ENCODE data around the gene SEMA4C.

Gene SEMA4C

GRCh38 chr2:96875498-96876268, 5.8 kb upstream of the SEMA4C start:
- TF ChIP-seq REST (IDR thresholded peaks at IDR 0.05; ENCODE audit: insufficient read depth in 1 of 2, low read depth in 2 of 2, low read length in 2 of 2): no peak
- TF ChIP-seq FOXP2 (optimal IDR thresholded peaks at IDR 0.05; ENCODE audit: borderline replicate concordance, extremely low read depth, extremely low read length, insufficient read depth): no peak
- no peak for TF ChIP-seq POLR2AphosphoS5 (IDR thresholded peaks at IDR 0.05; ENCODE audit: low read depth, low read length)
- no peak for TF ChIP-seq SIN3A (IDR thresholded peaks at IDR 0.05; ENCODE audit: borderline replicate concordance, insufficient read depth, low read length)
- TF ChIP-seq TAF1 (IDR thresholded peaks at IDR 0.05; ENCODE audit: borderline replicate concordance, insufficient read depth, low read length): no peak

GRCh38 chr2:96874198-96874831, 4.4 kb upstream of the SEMA4C start:
- TF ChIP-seq POLR2AphosphoS5 (IDR thresholded peaks at IDR 0.05; ENCODE audit: low read depth, low read length): no peak
- no peak for TF ChIP-seq TAF1 (IDR thresholded peaks at IDR 0.05; ENCODE audit: borderline replicate concordance, insufficient read depth, low read length)
- no peak for TF ChIP-seq REST (IDR thresholded peaks at IDR 0.05; ENCODE audit: insufficient read depth in 1 of 2, low read depth in 2 of 2, low read length in 2 of 2)
- TF ChIP-seq FOXP2 (optimal IDR thresholded peaks at IDR 0.05; ENCODE audit: borderline replicate concordance, extremely low read depth, extremely low read length, insufficient read depth): no peak
- TF ChIP-seq SIN3A (IDR thresholded peaks at IDR 0.05; ENCODE audit: borderline replicate concordance, insufficient read depth, low read length): no peak

- TF ChIP-seq SIN3A (IDR thresholded peaks at IDR 0.05; ENCODE audit: borderline replicate concordance, insufficient read depth, low read length): no peak
- TF ChIP-seq POLR2AphosphoS5 (IDR thresholded peaks at IDR 0.05; ENCODE audit: low read depth, low read length): no peak
- no peak for TF ChIP-seq TAF1 (IDR thresholded peaks at IDR 0.05; ENCODE audit: borderline replicate concordance, insufficient read depth, low read length)
- TF ChIP-seq FOXP2 (optimal IDR thresholded peaks at IDR 0.05; ENCODE audit: borderline replicate concordance, extremely low read depth, extremely low read length, insufficient read depth): no peak
- no peak for TF ChIP-seq REST (IDR thresholded peaks at IDR 0.05; ENCODE audit: insufficient read depth in 1 of 2, low read depth in 2 of 2, low read length in 2 of 2)
Observed at GRCh38 chr2:96873651-96874096, 3.8 kb upstream of the SEMA4C start.

GRCh38 chr2:96872591-96873349, 2.9 kb upstream of the SEMA4C start:
- TF ChIP-seq FOXP2 (optimal IDR thresholded peaks at IDR 0.05; ENCODE audit: borderline replicate concordance, extremely low read depth, extremely low read length, insufficient read depth) (no peak), POLR2AphosphoS5 (IDR thresholded peaks at IDR 0.05; ENCODE audit: low read depth, low read length) (no peak), TAF1 (IDR thresholded peaks at IDR 0.05; ENCODE audit: borderline replicate concordance, insufficient read depth, low read length) (no peak), SIN3A (IDR thresholded peaks at IDR 0.05; ENCODE audit: borderline replicate concordance, insufficient read depth, low read length) (no peak), REST (IDR thresholded peaks at IDR 0.05; ENCODE audit: insufficient read depth in 1 of 2, low read depth in 2 of 2, low read length in 2 of 2) (no peak)

All from PFSK-1 (cell line).